ENCODE results near the gene DPYSL4.

The DPYSL4 gene

GRCh38 chr10:132240156-132240555, 53.4 kb downstream of the DPYSL4 start:
- no peaks in the 10 kb centered on the region for H3K36me3 ChIP-seq (ENCODE audit: insufficient read depth, low read length)
- H3K9ac ChIP-seq (ENCODE audit: low read length): no peak overlapping the region
- H3K4me2 ChIP-seq (ENCODE audit: low read length): no peak overlapping the region
- H3K4me1 ChIP-seq (ENCODE audit: insufficient read depth, low read length, severe bottlenecking): no peaks in the 10 kb centered on the region
- no peaks in the 10 kb centered on the region for H3K9me3 ChIP-seq (ENCODE audit: low read length)
- H2AFZ ChIP-seq (ENCODE audit: low read length): no peak overlapping the region
- H4K20me1 ChIP-seq (ENCODE audit: insufficient read depth, low read length): no peaks in the 10 kb centered on the region
- H3F3A ChIP-seq (ENCODE audit: insufficient read depth, low read length): no peaks in the 10 kb centered on the region
- TF ChIP-seq EZH2 (IDR thresholded peaks at IDR 0.05; ENCODE audit: borderline replicate concordance, low read length): no peak
- no peak for TF ChIP-seq CTCF (IDR thresholded peaks at IDR 0.05; ENCODE audit: low read length)
- no peak overlapping the region for H3K4me3 ChIP-seq (ENCODE audit: low read depth, low read length, poor library complexity, severe bottlenecking)
- H3K27ac ChIP-seq (ENCODE audit: low read depth, low read length, poor library complexity, severe bottlenecking): no peak overlapping the region
- H3K27me3 ChIP-seq (ENCODE audit: insufficient read depth, low read length): peaks cover 8% of the 10 kb centered on the region; the same call in 1 of the 2 replicates
- H3K79me2 ChIP-seq (ENCODE audit: insufficient read depth, low read length): no peaks in the 10 kb centered on the region
- no peaks in the 10 kb centered on the region for H3K9me2 ChIP-seq (ENCODE audit: low read depth, low read length)

GRCh38 chr10:132240581-132240980, 53.8 kb downstream of the DPYSL4 start:
- H3K4me2 ChIP-seq (ENCODE audit: low read length): no peak overlapping the region
- H3K79me2 ChIP-seq (ENCODE audit: insufficient read depth, low read length): no peaks in the 10 kb centered on the region

DNA sequence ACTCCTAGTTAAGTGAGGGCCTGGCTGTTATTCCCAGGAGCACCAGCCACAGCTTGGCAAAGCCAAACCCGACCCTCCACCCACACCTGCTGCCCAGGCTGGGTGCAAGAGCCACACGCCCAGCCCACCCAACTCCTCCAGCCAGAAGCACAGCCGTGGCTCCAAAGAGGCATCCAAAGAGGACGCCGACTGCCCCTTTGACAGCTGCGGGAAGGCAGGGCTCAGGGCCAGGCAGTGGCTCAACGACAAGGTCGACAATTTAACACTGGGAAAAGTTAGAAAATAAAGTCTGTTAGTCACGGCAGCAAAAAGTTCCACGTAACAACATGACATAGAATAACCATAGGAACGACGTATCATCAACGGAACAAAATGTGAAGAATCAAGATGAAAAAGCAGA, 54.3 kb downstream of the DPYSL4 start:
- no peak overlapping the region for H3K27ac ChIP-seq (ENCODE audit: low read depth, low read length, poor library complexity, severe bottlenecking)

More at GRCh38 chr10:132240581-132240980, 53.8 kb downstream of the DPYSL4 start:
- H3K4me3 ChIP-seq (ENCODE audit: low read depth, low read length, poor library complexity, severe bottlenecking): no peak overlapping the region
- no peaks in the 10 kb centered on the region for H3K9me2 ChIP-seq (ENCODE audit: low read depth, low read length)
- H2AFZ ChIP-seq (ENCODE audit: low read length): no peak overlapping the region
- no peaks in the 10 kb centered on the region for H3K4me1 ChIP-seq (ENCODE audit: insufficient read depth, low read length, severe bottlenecking)
- TF ChIP-seq EZH2 (IDR thresholded peaks at IDR 0.05; ENCODE audit: borderline replicate concordance, low read length): no peak
- no peak for TF ChIP-seq CTCF (IDR thresholded peaks at IDR 0.05; ENCODE audit: low read length)
- no peaks in the 10 kb centered on the region for H3F3A ChIP-seq (ENCODE audit: insufficient read depth, low read length)
- no peaks in the 10 kb centered on the region for H3K9me3 ChIP-seq (ENCODE audit: low read length)
- H3K9ac ChIP-seq (ENCODE audit: low read length): no peak overlapping the region
- no peaks in the 10 kb centered on the region for H3K36me3 ChIP-seq (ENCODE audit: insufficient read depth, low read length)
- no peaks in the 10 kb centered on the region for H4K20me1 ChIP-seq (ENCODE audit: insufficient read depth, low read length)
- peaks cover 8% of the 10 kb centered on the region; the same call in 1 of the 2 replicates for H3K27me3 ChIP-seq (ENCODE audit: insufficient read depth, low read length)
- no peak overlapping the region for H3K27ac ChIP-seq (ENCODE audit: low read depth, low read length, poor library complexity, severe bottlenecking)

More for the DNA sequence above, 54.3 kb downstream of the DPYSL4 start:
- Histone ChIP-seq H3K36me3 (ENCODE audit: insufficient read depth, low read length) (no peaks in the 10 kb centered on the region), H3K9me2 (ENCODE audit: low read depth, low read length) (no peaks in the 10 kb centered on the region), H3K27me3 (ENCODE audit: insufficient read depth, low read length) (peaks cover 8% of the 10 kb centered on the region; the same call in 1 of the 2 replicates), H3K4me1 (ENCODE audit: insufficient read depth, low read length, severe bottlenecking) (no peaks in the 10 kb centered on the region), H3K9ac (ENCODE audit: low read length) (no peak overlapping the region), H3K79me2 (ENCODE audit: insufficient read depth, low read length) (no peaks in the 10 kb centered on the region), H3F3A (ENCODE audit: insufficient read depth, low read length) (no peaks in the 10 kb centered on the region), H3K4me3 (ENCODE audit: low read depth, low read length, poor library complexity, severe bottlenecking) (no peak overlapping the region), H3K4me2 (ENCODE audit: low read length) (no peak overlapping the region), H2AFZ (ENCODE audit: low read length) (no peak overlapping the region), H4K20me1 (ENCODE audit: insufficient read depth, low read length) (no peaks in the 10 kb centered on the region), H3K9me3 (ENCODE audit: low read length) (no peaks in the 10 kb centered on the region)
- no peak for TF ChIP-seq EZH2 (IDR thresholded peaks at IDR 0.05; ENCODE audit: borderline replicate concordance, low read length)
- TF ChIP-seq CTCF (IDR thresholded peaks at IDR 0.05; ENCODE audit: low read length): no peak

Measured in OCI-LY1 (cell line).